ENCODE results near the gene HYAL1.
A peak's percentile ranks its signal among the peaks of the same experiment; 100 is the strongest.

HYAL1 gene

DNA sequence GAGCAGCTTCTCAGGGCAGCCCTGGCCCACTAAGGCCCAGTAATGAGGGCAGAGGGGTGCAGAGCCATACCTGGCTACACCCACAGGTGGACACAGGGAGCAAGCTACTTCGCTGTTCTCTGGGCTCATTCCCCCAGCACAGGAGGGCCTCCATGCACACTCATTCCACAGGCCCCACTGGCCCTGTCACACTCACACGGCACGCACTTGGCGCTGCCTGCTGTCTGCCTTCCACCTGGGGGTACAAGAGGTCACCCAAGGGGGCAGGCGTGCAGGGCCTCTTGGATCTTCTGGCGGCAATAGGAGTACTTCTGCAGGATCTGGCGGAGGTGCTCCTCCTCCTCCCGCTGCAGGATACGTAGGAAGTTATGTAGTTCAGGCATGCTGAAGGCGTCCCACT is 27.0 kb upstream of the HYAL1 start:
- H3K9me3 Mint-ChIP-seq: no peaks in the 10 kb centered on the region
- no peak overlapping the region for H3K27ac Mint-ChIP-seq
- peaks cover 10% of the 10 kb centered on the region for H3K36me3 Mint-ChIP-seq (ENCODE audit: low read depth)
- peak overlapping the region in 2 of 3 experiments; percentile 42 to 56 for H3K4me3 Mint-ChIP-seq
- TF ChIP-seq CTCF (IDR thresholded peaks at IDR 0.05; ENCODE audit: unreplicated experiment in 3 of 3): no peak
- no peaks in the 10 kb centered on the region for H3K27me3 Mint-ChIP-seq (ENCODE audit: low read depth)
- H3K4me1 Mint-ChIP-seq: peaks cover 19% of the 10 kb centered on the region

- Mint-ChIP-seq H3K9me3 (no peaks in the 10 kb centered on the region), H3K27me3 (ENCODE audit: low read depth) (no peaks in the 10 kb centered on the region), H3K4me3 (peak within 1 kb of the TSS; percentile 89 to 99 (median 96)), H3K27ac (peak within 1 kb of the TSS; percentile 75 to 97 (median 91)), H3K36me3 (ENCODE audit: low read depth) (peaks cover 15% of the 10 kb centered on the region), H3K4me1 (peaks cover 19% of the 10 kb centered on the region)
- TF ChIP-seq CTCF (IDR thresholded peaks at IDR 0.05; ENCODE audit: unreplicated experiment in 3 of 3): no peak
Measured at GRCh38 chr3:50327943-50328691, 24.7 kb upstream of the HYAL1 start, which contains the start of gene TUSC2. TUSC2 (minus strand) TSS chr3:50328223; CDS start chr3:50328099, 124 bp downstream.

- Mint-ChIP-seq H3K36me3 (ENCODE audit: low read depth) (peaks cover 15% of the 10 kb centered on the region), H3K4me3 (peak overlapping the region; percentile 89 to 99 (median 96)), H3K27me3 (ENCODE audit: low read depth) (no peaks in the 10 kb centered on the region), H3K4me1 (peaks cover 22% of the 10 kb centered on the region), H3K27ac (no peak overlapping the region), H3K9me3 (no peaks in the 10 kb centered on the region)
- TF ChIP-seq CTCF (IDR thresholded peaks at IDR 0.05; ENCODE audit: unreplicated experiment in 3 of 3): no peak
Measured at GRCh38 chr3:50327129-50327528, 23.8 kb upstream of the HYAL1 start.

GRCh38 chr3:50326182-50326541 is 22.8 kb upstream of the HYAL1 start:
- no peak for TF ChIP-seq CTCF (IDR thresholded peaks at IDR 0.05; ENCODE audit: unreplicated experiment in 3 of 3)
- Mint-ChIP-seq H3K27me3 (ENCODE audit: low read depth) (no peaks in the 10 kb centered on the region), H3K36me3 (ENCODE audit: low read depth) (peaks cover 14% of the 10 kb centered on the region), H3K4me3 (peak overlapping the region; percentile 51 to 99 (median 70)), H3K27ac (peak overlapping the region in 1 of 3 experiments; percentile 41), H3K9me3 (no peaks in the 10 kb centered on the region), H3K4me1 (peaks cover 22% of the 10 kb centered on the region)

GRCh38 chr3:50325497-50326181 is 22.3 kb upstream of the HYAL1 start:
- Mint-ChIP-seq H3K9me3 (no peaks in the 10 kb centered on the region), H3K27ac (no peak overlapping the region), H3K4me1 (peaks cover 23% of the 10 kb centered on the region), H3K4me3 (peak overlapping the region; percentile 51 to 99 (median 84)), H3K27me3 (ENCODE audit: low read depth) (no peaks in the 10 kb centered on the region), H3K36me3 (ENCODE audit: low read depth) (peaks cover 9% of the 10 kb centered on the region)
- no peak for TF ChIP-seq CTCF (IDR thresholded peaks at IDR 0.05; ENCODE audit: unreplicated experiment in 3 of 3)

Measured in nephron (organoid).